Neural progenitor cell (in vitro differentiated cells): Measurements from ENCODE around the gene GYS2.

ENCODE experiments used
- CTCF ChIP-seq: fragments of 200-600 bp; sonication (generic); IDR thresholded peaks from 2 replicates; pipeline ENCODE4 v1.5.1; 2017; ENCODE audit warnings: antibody characterized with exemption, mild to moderate bottlenecking
- EZH2 ChIP-seq: fragments of 200-600 bp; sonication (generic); IDR thresholded peaks from 2 replicates; pipeline ENCODE4 v1.6.1; 2017; ENCODE audit warnings: antibody characterized with exemption, mild to moderate bottlenecking, moderate library complexity

GRCh38 chr12:21604245-21605101 lies at the start of gene GYS2:
- TF ChIP-seq EZH2, result no peak
- no peak for TF ChIP-seq CTCF
